HepG2 (cell line): ENCODE results near the gene TERC. TPM values are rescaled to one million over a fixed set of nuclear protein-coding genes. Genes with fewer than 3 reads are reported as not detected.

Experiments
- ATAC-seq: fragments of 200-7000 bp; cut with Tn5 transposase; 3 replicates; pipeline ENCODE4 v1.9.1; 2020; ENCODE audit warnings: mild to moderate bottlenecking, moderate library complexity
- BruUV-seq: library from RNA; stranded (reverse); fragments of 400-500 nt; replicated peaks from 2 replicates; lab custom pipeline; 2021; lab: Mats Ljungman, UMichigan
- CTCF ChIA-PET: fragments of 300-600 bp; formaldehyde crosslinking; extraction: SDS; loops from one replicate; lab custom pipeline; 2021; ENCODE audit warnings: low total read pairs, inconsistent platforms, low intra/inter-chr PET ratio; lab: Yijun Ruan, JAX
- POLR2A ChIA-PET: fragments of 350-600 bp; sonication (Branson Sonifier 250); formaldehyde crosslinking; loops from one replicate; lab custom pipeline; 2020; ENCODE audit warnings: antibody characterized with exemption, inconsistent platforms; lab: Yijun Ruan, JAX
- DNase-seq: peaks from one replicate; pipeline ENCODE4 v3.0.0-alpha.2; 2015; ENCODE audit warnings: low spot score
- FAIRE-seq: peaks from 3 replicates; lab custom pipeline; 2011; peaks lifted over from hg19 to GRCh38; lab: Jason Lieb, UNC
- H2AFZ ChIP-seq: one replicate; pipeline ENCODE4 v1.6.1; 2011; ENCODE audit warnings: low read length, inconsistent platforms
- H3K27ac ChIP-seq: fragments of 300-600 bp; 3 replicates; pipeline ENCODE4 v1.8.0; 2011; ENCODE audit warnings: mixed run types, mild to moderate bottlenecking, mixed read lengths, low read length, inconsistent platforms; ENCODE audit not compliant: insufficient read depth; ENCODE audit errors: extremely low read length
- H3K27me3 ChIP-seq, 2 experiments: fragments of 200-600 bp in 1 of 2; 2 replicates in 1 of 2; 3 replicates in 1 of 2; pipeline versions ENCODE4 v1.6.0 to v1.8.0; 2011; ENCODE audit warnings: low read length in 2 of 2, mild to moderate bottlenecking in 2 of 2, moderate library complexity in 2 of 2, inconsistent platforms in 1 of 2; ENCODE audit not compliant: insufficient read depth in 2 of 2, control insufficient read depth in 1 of 2
- H3K36me3 ChIP-seq, 2 experiments: fragments of 200-600 bp in 1 of 2; replicated peaks in 1 of 2; 2 replicates in 1 of 2; 3 replicates in 1 of 2; pipeline versions ENCODE4 v1.5.1 to v1.8.0; 2011; ENCODE audit warnings: low read length in 2 of 2, inconsistent platforms in 1 of 2; ENCODE audit not compliant: insufficient read depth in 2 of 2, control insufficient read depth in 1 of 2
- H3K4me1 ChIP-seq: 2 replicates; pipeline ENCODE4 v1.5.1; 2012; ENCODE audit warnings: low read length, inconsistent platforms; ENCODE audit not compliant: insufficient read depth
- H3K4me2 ChIP-seq: 2 replicates; pipeline ENCODE4 v1.6.0; 2011; ENCODE audit warnings: low read depth, low read length, inconsistent platforms
- H3K4me3 ChIP-seq, 3 experiments: fragments of 200-600 bp in 1 of 3; sonication (generic), shearing (Covaris generic) in 1 of 3; replicated peaks in 1 of 3; 2 replicates each; pipeline ENCODE4 v1.5.1; 2011 to 2016; ENCODE audit warnings: low read length in 3 of 3, inconsistent platforms in 2 of 3, low read depth in 2 of 3, mild to moderate bottlenecking in 2 of 3, control low read depth in 1 of 3, mixed read lengths in 1 of 3; ENCODE audit not compliant: insufficient read depth in 1 of 3
- H3K79me2 ChIP-seq: one replicate; pipeline ENCODE4 v1.6.1; 2011; ENCODE audit warnings: low read length, inconsistent platforms; ENCODE audit not compliant: insufficient read depth
- H3K9ac ChIP-seq: 2 replicates; pipeline ENCODE4 v1.6.0; 2011; ENCODE audit warnings: mild to moderate bottlenecking, low read depth, low read length, inconsistent platforms; ENCODE audit not compliant: insufficient read depth
- H3K9me3 ChIP-seq: 2 replicates; pipeline ENCODE4 v1.5.1; 2012; ENCODE audit warnings: mild to moderate bottlenecking, low read length
- H4K20me1 ChIP-seq: 2 replicates; pipeline ENCODE4 v1.6.0; 2011; ENCODE audit warnings: inconsistent platforms, mild to moderate bottlenecking, low read length, moderate library complexity; ENCODE audit not compliant: insufficient read depth
- HHEX ChIP-seq: IDR thresholded peaks from 2 replicates; pipeline ENCODE4 v1.6.1; 2016; ENCODE audit warnings: control low read depth
- MIER2 ChIP-seq: IDR thresholded peaks from 2 replicates; pipeline ENCODE4 v1.6.1; 2016; ENCODE audit warnings: missing biosample characterization, missing genetic modification reagents
- PAWR ChIP-seq: sonication (generic); formaldehyde crosslinking; IDR thresholded peaks from 2 replicates; pipeline ENCODE4 v1.4.0; 2020; ENCODE audit warnings: missing genetic modification reagents, mild to moderate bottlenecking, borderline replicate concordance
- RCOR2 ChIP-seq: IDR thresholded peaks from 2 replicates; pipeline ENCODE4 v1.6.1; 2016; ENCODE audit warnings: missing biosample characterization, missing genetic modification reagents
- RELA ChIP-seq: sonication (generic); formaldehyde crosslinking; IDR thresholded peaks from 2 replicates; pipeline ENCODE4 v1.4.0; 2020; ENCODE audit warnings: missing genetic modification reagents
- RFX1 ChIP-seq: fragments of 450-650 bp; IDR thresholded peaks from 2 replicates; pipeline ENCODE4 v1.6.1; 2017
- RFX5 ChIP-seq: IDR thresholded peaks from 2 replicates; pipeline ENCODE4 v1.6.1; 2011; ENCODE audit warnings: low read depth, low read length, improper control_type of control experiment
- TBX2 ChIP-seq: sonication (generic); formaldehyde crosslinking; IDR thresholded peaks from 2 replicates; pipeline ENCODE4 v1.5.0; 2020; ENCODE audit warnings: missing genetic modification reagents, mild to moderate bottlenecking, borderline replicate concordance
- ZHX1 ChIP-seq: sonication (generic); formaldehyde crosslinking; IDR thresholded peaks from 2 replicates; pipeline ENCODE4 v1.8.1; 2022; ENCODE audit warnings: low read depth, mild to moderate bottlenecking, missing genetic modification reagents
- ZNF530 ChIP-seq: sonication (generic); formaldehyde crosslinking; IDR thresholded peaks from 2 replicates; pipeline ENCODE4 v1.5.0; 2020; ENCODE audit warnings: low read depth, mild to moderate bottlenecking, missing genetic modification reagents
- ZNF567 ChIP-seq: sonication (generic); formaldehyde crosslinking; IDR thresholded peaks from 2 replicates; pipeline ENCODE4 v1.8.1; 2023; ENCODE audit warnings: mild to moderate bottlenecking, missing genetic modification reagents, borderline replicate concordance
- ZNF652 ChIP-seq: IDR thresholded peaks from 2 replicates; pipeline ENCODE4 v1.6.1; 2016; ENCODE audit warnings: low read depth, borderline replicate concordance
- WGBS: methylation state at CpG from one replicate; pipeline ENCODE4 v1.1.6; 2017; ENCODE audit warnings: low lambda C conversion rate; 5-methylcytosine and 5-hydroxymethylcytosine counted together
- in situ Hi-C: cut with HindIII; loops from 2 replicates; pipeline ENCODE4 v1.10.0; 2017; ENCODE audit warnings: low pct_unique_long_range_greater_than_20kb; ENCODE audit not compliant: extremely low pct_ligation_motif_present
- intact Hi-C: fragments of 100-400 bp; cut with micrococcal nuclease; formaldehyde crosslinking; loops from one replicate; pipeline ENCODE4 v1.10.0; 2022; ENCODE audit not compliant: unreplicated experiment
- polyA plus RNA-seq, 8 experiments: library from polyadenylated mRNA; depleted of rRNA in 3 of 8; stranded (reverse) in 7 of 8; unstranded in 1 of 8; fragments of >200 nt; fragmentation: Illumina TruSeq in 4 of 8; extraction: Trizol in 4 of 8; gene quantifications; 2 replicates each; pipeline versions ENCODE4 v1.2.1 to v1.2.3, GENCODE V29; 2011 to 2016; ENCODE audit warnings: low read depth in 4 of 8, missing spikeins in 1 of 8, mixed read lengths in 1 of 8; ENCODE audit not compliant: insufficient read depth in 1 of 8
- total RNA-seq, 5 experiments: library from RNA; depleted of rRNA; stranded (reverse); fragments of >200 nt; fragmentation: Illumina TruSeq; extraction: Trizol; gene quantifications; 2 replicates each; pipeline ENCODE4 v1.2.3, GENCODE V29; 2016; ENCODE audit warnings: low read depth in 1 of 5

The TERC gene
- total and polyA plus RNA-seq, 2 of the 13 experiments (the other 11 are each of a cell fraction or from before 2014, with no cell fraction given) = 1.3 to 74.6 TPM

GRCh38 chr3:169781209-169781855, 16.5 kb upstream of the TERC start:
- in situ Hi-C loops (no loop called here), intact Hi-C loops (no loop called here)
- H3K36me3 ChIP-seq = peaks cover 11 to 62% of the 10 kb centered on the region in 2 experiments
- H3K9me3 ChIP-seq = no peaks in the 10 kb centered on the region
- peaks cover 1% of the 10 kb centered on the region for H3K79me2 ChIP-seq
- FAIRE-seq (no peak), DNase-seq (no peak), ATAC-seq (no peak)
- BruUV-seq = no TSS peak
- no peak overlapping the region for H3K4me2 ChIP-seq
- 91% methylated on average over 4 of the region's 4 CpGs for WGBS
- no peak overlapping the region for H3K27ac ChIP-seq
- no peaks in the 10 kb centered on the region for H3K27me3 ChIP-seq
- ChIA-PET POLR2A (no interaction called here), CTCF (no interaction called here)
- H3K9ac ChIP-seq = no peak overlapping the region
- no peaks in the 10 kb centered on the region for H3K4me1 ChIP-seq
- H2AFZ ChIP-seq = no peak overlapping the region
- no peaks in the 10 kb centered on the region for H4K20me1 ChIP-seq
- no peak overlapping the region for H3K4me3 ChIP-seq
- no peak for TF ChIP-seq RFX1
- TF ChIP-seq ZHX1 (CRISPR knock-in tag) = no peak
- TF ChIP-seq ZNF567 (CRISPR knock-in tag) = no peak
- no peak for TF ChIP-seq RELA (CRISPR knock-in tag)
- TF ChIP-seq HHEX (CRISPR knock-in tag) = no peak
- TF ChIP-seq MIER2 (CRISPR knock-in tag) = no peak
- no peak for TF ChIP-seq RCOR2
- TF ChIP-seq PAWR (CRISPR knock-in tag) = no peak
- no peak for TF ChIP-seq TBX2 (CRISPR knock-in tag)
- no peak for TF ChIP-seq ZNF652
- TF ChIP-seq ZNF530 (CRISPR knock-in tag) = no peak
- TF ChIP-seq RFX5 = no peak
